ENCODE data around the gene PGS1.
"Not testable (repeated sequence)": the region's sequence is repeated elsewhere in the genome, so short reads cannot be mapped to it uniquely, and the experiment has no call there.

The PGS1 gene

DNA sequence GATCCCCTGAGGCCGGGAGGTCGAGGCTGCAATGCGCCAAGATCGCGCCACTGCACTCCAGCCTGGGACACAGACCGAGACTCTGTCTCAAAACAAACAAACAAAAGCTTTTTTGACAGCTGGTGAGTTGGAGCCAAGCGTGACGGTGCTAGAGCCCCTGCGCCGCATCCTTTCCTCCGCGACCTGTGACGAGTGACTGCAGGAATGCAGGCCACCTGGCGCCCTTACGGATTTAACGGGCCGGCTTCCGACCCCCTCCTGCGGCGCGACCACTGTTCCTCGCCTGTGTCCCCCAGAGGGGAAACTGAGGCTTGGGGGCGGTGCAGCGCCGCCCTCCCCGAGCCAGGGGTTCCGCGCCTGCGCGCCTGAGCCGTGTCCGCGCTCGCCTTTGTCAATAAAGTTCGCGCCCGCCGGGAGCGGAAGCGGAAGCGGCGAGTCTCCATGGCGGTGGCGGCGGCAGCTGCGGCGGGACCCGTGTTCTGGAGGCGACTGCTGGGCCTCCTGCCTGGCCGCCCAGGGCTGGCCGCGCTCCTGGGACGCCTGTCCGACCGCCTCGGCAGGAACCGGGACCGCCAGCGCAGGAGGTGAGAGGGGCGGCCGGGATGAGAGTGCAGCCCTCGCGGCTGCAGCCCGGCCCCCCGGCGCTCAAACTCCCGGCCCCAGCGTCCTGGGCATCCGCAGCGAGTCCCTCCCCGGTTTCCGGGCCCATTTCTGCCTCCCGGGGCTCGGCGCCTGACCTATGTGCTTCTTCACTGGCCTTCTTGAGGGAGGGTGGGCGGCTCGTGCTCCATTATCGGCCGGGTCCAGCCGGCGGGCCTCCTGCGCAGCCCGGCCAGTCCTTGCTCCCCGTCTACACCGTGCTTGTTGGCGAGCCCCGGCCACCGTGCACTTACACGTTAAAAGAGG is at the start of gene PGS1:
PGS1 (plus strand) TSS at position 425 of the 906 bp plus-strand sequence; CDS start at position 442, 17 bp downstream.
- peak; percentile 58 for DNase-seq (ENCODE audit: low read depth)

DNA sequence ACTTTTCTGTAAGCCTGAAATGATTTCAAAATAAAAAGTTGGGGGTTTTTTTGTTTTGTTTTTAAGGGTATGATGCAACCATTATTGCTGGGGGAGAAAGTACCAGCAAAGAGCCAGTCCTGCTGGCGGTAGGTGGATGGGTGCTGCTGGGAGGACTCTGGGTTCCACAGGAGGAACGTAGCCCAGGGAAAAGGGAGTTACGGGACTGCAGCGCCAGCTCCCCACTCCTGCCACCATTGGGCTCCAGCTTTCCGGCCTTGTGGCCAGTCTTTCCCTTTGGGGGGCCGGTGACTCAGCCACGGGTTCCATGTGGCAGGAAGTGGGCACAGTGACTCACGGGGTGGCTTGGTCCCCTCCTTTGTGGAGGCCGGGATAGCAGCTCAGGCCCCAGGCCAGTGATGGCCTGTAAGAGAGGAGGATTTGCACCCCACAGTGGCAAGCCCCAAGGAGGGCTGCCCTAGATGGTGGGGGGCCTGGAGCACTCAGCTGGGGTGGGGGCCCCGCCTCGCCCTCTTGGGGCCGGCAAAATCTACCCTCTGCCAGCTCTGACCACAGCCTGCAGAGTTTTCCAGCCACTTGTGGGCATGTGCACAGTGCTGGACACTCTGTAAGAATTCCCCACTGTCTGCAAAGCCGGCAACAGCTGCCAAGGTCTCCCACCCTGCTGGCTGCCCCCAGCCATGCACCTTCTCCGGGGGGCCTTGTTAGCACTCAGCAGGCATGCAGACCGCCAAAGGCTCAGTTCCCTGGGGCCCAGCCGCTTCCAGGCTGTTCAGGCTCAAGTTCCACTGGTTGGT is 49.0 kb upstream of the PGS1 start:
- DNase-seq (ENCODE audit: low read depth) = no peak

- DNase-seq (ENCODE audit: low read depth) = no peak
Observed at GRCh38 chr17:78330570-78331224, 47.8 kb upstream of the PGS1 start.

DNA sequence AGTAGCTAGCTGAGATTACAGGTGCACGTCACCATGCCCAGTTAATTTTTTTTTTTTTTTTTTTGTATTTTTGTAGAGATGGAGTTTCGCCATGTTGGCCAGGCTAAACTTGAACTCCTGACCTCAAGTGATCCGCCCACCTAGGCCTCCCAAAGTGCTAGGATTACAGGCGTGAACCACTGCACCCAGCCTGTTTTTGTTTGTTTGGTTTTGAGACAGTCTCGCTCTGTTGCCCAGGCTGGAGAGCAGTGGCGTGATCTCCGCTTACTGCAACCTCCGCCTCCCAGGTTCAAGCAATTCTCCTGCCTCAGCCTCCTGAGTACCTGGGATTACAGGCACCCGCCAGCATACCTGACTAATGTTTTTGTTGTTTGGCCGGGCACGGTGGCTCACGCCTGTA is 47.1 kb upstream of the PGS1 start:
- DNase-seq (ENCODE audit: low read depth) = not testable (repeated sequence)

GRCh38 chr17:78332991-78333390 is 45.5 kb upstream of the PGS1 start:
- no peak for DNase-seq (ENCODE audit: low read depth)

DNA sequence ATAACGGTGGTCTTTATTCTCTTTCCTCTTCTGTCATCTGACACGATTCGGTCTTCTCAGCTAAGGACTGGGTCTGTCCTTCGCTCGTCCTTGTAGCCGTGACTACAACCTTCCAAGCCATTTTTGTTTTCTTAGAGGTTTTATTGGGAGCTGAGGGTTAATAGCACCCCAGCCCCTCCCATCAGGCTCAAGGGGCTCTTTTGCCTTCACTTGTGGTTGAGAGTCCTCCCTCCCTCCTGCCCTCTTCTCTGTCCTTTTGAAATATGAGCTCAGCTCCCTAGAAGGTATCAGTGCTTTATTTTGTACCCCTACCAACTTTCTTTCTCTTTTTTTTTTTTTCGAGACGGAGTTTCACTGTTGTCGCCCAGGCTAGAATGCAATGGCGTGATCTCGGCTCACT is 43.2 kb upstream of the PGS1 start:
- no peak for DNase-seq (ENCODE audit: low read depth)

GRCh38 chr17:78337244-78338109 is 41.0 kb upstream of the PGS1 start:
- DNase-seq (ENCODE audit: low read depth) = no peak

DNA sequence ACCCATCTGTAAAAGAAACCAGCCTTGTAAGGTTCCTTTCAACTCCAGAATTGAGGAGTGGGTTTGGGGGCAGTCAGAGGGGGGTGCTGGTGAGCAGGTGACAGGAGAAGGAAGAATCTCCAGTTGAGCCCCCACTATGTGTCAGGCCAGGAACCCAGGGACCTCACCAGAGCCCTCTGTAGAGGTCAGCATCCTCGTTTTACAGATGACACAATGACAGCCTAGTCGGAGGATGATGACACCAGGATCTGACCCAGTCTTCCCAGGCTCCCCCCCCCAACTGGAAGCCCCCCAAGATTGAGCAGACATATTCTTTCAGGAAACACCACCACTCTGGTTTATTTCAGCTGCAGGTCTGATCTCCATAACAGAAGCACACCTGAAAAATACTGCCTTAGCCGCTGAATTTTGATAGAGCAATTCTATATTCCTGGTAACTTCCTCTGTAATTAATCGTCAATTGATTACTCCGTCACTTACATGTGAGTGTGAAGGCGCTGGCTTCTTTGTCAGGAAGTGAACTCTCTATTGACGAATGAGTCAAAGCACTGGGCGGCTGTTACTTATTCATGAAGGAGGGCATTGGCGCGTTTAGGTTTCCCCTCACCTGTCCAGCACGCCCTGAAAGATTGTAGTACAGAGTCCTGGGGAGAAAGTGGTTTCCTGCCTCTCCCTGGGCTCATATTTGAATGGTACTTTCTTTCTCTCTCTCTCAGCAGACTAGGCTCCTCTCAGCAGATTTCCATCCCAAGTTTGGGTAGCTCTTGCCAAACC is 39.8 kb upstream of the PGS1 start:
- DNase-seq (ENCODE audit: low read depth) = no peak

DNA sequence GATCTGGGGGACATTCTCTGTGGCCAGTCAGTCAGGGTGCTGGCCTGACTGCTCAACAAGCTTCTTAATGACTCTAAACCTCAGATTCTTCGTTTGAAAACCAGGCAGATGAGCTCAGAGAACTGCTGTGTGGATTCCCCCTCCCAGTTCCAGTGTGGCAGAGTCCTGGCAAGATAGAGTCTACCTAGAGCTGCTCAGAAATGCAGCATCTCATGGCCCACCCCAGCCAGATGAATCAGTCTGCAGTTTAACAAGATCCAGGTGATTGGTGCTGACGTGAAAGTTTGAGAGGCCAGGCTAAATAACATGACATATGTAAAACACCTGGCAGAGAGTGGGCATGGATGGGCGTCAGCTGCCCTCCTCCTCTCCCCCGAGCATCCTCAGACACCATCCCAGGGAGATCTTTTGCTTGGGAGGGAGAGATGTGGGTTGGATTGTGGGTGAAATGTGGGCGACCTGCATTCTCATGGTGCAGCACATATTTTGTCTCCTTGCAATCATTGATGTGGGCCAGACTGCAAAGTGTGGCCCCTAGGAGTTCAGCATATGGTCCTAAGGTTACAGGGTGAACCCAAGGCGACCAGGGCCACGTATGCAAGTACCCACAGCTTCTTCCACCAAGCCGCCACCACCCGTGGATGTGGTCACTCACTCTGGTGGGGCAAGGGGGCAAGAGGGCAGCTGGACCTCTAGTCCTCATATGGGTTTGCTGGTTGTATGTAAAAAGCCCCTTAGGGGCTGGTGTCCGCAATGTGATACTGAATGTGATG is 38.1 kb upstream of the PGS1 start:
- no peak for DNase-seq (ENCODE audit: low read depth)

- no peak for DNase-seq (ENCODE audit: low read depth)
Observed at GRCh38 chr17:78341559-78342448, 36.6 kb upstream of the PGS1 start.

DNA sequence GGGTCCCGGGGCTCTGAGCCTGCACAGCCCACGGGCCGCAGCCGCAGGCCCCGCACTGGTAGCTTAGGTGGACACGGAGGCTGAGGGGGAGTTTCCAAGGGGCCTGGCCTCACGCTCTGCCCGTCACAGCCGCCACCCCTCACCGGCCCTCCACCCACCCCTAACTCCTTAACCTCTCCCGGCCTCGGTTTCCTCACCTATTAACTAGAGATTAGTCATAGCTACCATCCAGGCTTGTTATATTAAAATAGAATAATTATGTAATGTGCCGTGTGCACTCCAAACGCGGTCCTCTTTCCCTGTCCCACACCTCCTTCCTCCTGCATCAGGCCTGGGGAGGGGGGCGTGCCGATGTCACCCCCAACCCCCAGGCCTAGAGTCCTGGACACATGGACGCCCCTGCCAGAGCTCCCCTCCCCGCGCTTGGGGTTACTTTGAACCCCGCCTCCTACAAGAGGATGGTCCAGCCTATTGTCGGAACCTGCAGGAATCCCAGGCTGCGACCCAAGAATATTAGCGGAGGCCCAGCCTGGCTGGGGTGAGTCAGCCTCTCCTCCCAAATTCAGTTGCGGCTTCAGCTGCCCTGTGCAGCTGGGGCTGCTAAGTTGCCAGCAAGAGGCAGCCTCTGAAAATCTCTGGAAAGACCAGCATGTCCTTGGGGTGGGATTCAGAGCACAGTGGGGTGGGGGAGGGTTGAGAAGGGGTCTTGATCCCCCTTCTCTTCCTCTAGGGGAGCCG is 35.8 kb upstream of the PGS1 start:
- DNase-seq (ENCODE audit: low read depth) = no peak

GRCh38 chr17:78343187-78343542 is 35.3 kb upstream of the PGS1 start:
- DNase-seq (ENCODE audit: low read depth) = no peak

DNA sequence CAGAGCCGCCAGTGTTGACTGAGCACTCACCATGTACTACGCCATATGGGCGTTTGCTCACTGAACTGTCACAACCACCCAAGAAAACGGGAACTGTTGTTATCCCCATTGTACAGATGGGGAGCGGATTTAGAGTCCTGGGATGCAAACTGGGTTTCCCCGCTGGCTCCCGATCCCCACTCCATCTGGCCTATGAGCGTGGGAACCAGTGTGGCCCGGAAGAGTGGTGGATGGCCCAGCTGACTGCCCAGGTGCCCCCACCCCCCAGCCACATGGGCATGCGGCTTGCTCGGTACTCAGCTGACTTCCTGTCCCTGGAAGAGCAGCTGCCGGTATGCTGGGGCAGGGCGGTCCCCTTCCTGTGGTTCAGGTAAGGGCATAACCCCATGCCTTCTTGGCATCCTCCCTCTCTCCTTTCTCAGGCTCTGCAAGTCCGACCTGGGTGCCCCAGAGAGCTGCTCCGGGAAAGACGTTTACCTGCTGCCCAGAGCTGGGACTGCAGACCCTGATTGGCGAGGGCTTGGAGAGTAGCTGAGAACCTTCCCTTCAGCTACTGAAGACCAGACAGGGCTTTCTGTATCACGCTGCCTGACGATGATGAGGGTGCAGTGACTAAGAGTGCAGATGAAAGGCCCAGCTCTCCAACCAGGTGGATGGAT is 34.8 kb upstream of the PGS1 start:
- no peak for DNase-seq (ENCODE audit: low read depth)

- no peak for DNase-seq (ENCODE audit: low read depth)
Observed at GRCh38 chr17:78344666-78345065, 33.8 kb upstream of the PGS1 start.

DNA sequence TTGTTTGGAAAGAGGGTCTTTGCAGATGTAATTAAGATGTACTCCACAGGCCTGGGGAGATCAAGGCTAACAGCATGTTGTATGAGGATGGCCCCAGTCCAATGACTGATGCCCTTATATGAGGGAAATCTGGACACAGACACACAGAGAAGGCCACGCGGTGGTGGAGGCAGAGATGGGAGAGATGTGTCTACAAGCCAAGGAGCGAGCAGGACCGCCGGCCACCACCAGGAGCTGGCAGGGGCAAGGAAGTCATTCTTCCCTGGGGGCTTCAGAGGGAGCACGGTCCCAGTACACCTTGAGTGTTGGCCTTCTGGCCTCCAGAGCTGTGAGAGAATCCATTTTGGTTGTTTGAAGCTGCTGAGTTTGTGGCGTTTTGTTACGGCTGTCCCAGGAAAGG is 33.3 kb upstream of the PGS1 start:
- no peak for DNase-seq (ENCODE audit: low read depth)

GRCh38 chr17:78345791-78346494 is 32.5 kb upstream of the PGS1 start:
- DNase-seq (ENCODE audit: low read depth) = no peak

GRCh38 chr17:78346605-78347250 is 31.7 kb upstream of the PGS1 start:
- DNase-seq (ENCODE audit: low read depth) = no peak

Data from stimulated activated CD8-positive, alpha-beta memory T cell treated with anti-CD3 and anti-CD28 coated beads, Interleukin-7, amount 100 ng/mL, for 24 hours (primary cell).